Measurements from ENCODE around the gene BCL6. TPM values are rescaled to one million over a fixed set of nuclear protein-coding genes. Genes with fewer than 3 reads are reported as not detected.
A peak's percentile ranks its signal among the peaks of the same experiment; 100 is the strongest.

Gene BCL6
- total RNA-seq, 1 experiment from 2014 or later: 10.4 TPM

DNA sequence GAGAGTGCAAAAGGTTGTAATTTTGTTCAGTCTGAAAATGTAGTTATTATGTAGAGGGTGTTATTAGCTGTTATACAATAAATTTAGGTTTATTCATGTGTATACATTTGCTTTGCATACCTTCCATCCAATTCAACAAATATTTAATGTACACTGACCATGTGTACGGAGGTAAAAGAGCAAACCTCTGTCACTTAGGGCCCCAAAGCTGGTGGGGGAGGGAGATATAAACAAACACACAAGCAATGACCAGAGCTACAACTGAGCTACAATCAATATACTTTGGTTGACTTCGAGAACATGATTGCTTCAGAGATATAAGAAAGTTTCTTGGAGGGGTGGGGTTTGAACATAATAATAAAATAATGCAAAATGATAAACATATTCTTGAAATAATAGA lies 17.5 kb upstream of the BCL6 start:
- DNase-seq (ENCODE audit: low read depth): no peak

DNA sequence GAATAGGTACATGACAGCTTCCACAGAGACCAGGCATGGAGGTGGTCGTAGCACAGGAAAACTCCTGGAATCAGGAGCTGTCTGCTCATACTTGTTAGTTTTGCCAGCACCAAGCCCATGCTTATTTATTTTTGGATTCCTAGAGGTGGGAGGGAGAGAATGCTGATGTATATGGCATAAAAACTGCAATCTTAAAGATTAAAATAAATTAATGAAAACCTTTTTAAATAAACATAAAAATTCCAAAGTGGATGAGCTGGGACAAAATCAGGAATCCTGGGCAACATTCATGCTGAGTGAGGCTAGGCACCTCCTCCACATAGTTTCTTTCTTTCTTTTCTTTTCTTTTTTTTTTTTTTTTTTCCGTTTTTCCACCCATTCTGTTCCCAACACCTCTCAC lies 14.3 kb upstream of the BCL6 start:
- DNase-seq (ENCODE audit: low read depth): no peak

DNA sequence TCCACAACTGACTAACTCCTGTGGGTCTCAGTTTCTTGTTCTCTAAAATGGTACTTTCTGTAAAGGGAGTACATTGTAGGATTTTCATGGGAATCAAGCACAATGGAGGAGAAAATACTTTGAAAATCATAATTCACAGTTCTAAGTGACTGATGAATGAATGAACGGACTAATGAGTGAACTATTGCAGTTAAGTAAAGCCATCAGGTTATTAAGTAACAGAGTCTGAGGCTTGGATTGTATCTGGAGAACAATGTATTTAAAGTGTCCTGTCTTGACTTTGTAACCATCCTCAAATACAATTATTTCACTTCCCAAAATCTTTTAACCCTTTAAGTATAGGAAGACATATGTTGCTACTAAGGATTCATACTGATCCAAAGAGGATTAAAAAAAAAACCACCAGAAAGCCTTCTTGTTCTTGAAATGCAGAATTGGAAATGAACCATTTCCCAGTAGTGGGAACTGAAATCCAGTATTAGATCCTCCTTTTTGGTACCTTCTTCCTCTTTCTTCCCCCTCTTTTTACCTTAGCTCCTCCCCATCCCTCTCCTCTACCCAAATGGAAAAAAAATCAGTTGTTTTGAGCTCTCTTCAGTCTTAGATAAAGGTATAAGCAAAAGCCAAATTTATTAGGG lies 13.2 kb upstream of the BCL6 start:
- DNase-seq (ENCODE audit: low read depth): no peak

DNA sequence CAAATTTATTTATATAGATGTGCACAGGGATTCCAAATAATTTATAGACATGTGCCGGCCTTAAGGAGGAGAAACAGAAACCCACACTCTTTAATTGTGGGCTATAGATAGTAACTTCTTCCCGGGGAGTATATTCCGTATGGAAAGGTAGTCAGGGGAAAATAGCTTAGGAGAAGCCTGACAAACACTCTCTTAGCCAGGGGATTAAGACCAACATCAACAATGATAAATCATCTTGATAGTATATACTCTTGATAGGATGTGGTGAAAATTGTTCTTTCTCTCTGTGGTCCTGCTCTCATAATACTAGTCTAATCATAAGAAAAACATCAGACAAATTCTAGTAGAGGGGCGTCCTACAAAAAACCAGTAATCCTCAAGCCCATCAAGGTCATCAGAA lies 8.2 kb upstream of the BCL6 start:
- no peak for DNase-seq (ENCODE audit: low read depth)

DNA sequence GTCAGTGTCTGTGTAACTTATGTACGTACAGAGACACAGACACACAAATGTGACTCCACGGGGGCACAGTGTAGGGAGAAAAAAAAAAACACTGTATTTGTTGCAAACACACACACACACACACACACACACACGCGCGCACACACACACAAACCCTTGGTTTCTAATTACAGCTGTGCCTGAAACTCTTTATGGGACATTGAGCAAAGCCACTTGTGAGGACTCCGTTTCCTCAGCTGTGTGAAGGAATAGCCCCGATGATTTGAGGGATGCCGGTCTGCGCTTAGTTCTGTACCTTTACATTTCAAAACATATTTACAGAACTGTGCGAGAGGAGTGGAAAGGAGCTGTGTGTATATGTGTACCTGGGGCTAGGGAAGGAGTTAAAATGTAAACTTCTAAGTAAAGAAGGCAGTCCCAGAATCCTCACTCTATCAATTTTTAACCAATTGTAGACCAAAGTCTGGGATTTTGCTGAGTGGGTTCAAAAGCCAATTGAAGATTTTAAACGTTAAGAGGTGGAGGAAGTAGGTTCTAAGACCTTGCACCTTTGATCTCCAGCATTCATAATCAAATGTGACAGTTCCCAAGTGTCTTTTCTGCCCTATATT lies 5.3 kb upstream of the BCL6 start:
- DNase-seq (ENCODE audit: low read depth): no peak

DNA sequence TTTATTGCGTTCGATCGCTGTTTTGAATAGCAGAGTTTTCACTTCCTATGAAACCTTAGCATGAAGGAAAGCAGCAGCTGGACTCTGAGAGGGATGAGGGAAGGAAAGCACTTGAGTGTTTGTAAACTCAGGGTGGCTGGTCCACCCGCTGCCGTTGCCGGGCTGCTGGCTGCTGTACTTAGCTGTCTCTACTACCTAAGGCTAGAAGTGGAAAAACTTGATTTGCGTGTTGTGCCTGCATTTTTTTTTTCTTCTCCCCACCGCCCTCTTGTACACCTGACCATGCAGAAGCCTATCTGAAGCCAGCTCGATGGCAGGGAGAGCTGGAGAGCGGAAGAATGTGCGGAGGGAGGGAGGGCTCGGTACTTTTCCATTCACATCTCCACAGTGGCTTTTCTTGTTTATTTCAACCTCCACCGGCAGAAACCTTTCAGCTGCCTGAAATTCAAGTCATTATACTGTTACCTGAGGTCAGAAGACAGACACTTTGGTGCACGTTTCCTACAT lies 4.8 kb upstream of the BCL6 start:
- no peak for DNase-seq (ENCODE audit: low read depth)

DNA sequence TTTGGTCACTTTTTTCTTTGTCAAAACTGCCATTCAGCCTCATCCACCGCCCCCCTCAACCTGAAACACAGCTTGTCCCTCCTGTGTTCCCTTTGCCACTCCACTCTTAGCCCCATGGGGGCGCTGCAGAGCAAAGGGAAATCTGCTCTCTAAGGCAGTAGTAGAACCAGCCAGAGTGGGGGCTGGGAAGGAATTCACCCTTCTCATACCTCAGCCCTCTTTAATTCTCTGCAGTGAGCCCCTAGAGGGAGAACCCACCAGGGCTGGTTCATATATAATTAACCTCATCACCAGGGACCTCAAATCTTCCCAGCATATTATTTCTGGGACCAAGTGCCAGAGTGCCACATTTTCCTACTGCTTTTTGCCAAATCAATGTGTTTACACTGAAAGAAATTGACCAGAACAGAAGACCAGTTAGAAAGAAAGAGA lies 2.8 kb upstream of the BCL6 start:
- peak; percentile 81 for DNase-seq (ENCODE audit: low read depth)

DNA sequence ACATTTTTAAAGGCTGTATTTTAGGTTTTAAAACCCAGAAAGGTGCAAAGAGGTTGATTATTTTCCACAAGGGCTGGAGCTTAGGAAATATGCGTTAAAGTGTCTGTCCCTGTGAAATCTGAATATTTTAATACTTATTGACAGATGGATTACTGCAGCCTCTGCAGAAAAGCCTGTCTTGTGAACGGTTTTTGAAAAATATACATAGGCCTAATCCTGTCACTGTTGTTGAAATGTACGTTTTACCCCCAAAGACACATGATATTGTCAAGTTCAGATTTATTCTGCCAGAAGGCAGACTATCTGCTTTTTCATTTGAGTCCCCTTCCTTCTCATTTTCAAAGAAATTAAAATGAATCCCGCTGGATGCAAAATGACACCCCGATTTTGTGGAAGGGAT lies 2.2 kb upstream of the BCL6 start:
- no peak for DNase-seq (ENCODE audit: low read depth)

DNA sequence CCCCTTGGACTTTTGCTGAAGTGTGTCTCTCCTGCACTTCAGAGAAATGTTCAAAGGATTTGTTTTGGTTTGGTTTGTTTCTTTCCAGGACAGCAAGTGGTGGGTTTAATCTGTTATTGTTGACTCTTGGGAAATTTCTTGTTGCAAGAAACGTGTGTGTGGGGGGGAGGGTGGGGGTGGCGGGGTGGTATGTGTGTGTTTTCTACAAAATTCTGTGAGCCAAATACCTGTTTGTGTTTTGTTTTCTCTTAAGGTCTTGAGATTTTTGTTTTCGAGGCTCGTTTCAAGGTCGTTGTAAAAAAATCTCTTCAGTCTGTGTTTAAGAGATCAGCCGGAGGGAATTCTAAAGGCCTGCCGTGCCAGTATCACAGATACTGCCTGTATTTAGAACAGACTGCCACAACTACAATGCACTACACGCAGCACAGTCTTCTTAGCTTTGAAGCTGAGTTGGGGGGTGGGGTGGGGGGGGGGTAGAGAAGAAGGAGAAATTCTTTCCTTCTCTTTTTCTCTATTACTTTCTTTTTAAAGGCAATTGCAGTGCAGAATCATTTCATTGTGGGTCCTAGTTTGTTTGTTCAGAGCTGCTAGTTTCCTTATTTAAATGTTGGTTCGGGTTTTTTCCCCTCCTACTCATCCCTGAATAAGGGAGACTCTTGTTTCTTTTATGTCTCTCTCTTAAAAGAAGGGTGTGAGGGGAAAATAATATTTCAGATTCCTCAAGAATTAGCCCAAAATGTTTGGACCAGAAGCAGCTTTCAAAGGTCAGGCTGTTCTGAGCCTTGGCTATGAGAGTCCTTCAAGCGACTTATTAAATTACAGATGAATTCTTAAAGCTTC lies 1.4 kb upstream of the BCL6 start:
- no peak for DNase-seq (ENCODE audit: low read depth)

DNA sequence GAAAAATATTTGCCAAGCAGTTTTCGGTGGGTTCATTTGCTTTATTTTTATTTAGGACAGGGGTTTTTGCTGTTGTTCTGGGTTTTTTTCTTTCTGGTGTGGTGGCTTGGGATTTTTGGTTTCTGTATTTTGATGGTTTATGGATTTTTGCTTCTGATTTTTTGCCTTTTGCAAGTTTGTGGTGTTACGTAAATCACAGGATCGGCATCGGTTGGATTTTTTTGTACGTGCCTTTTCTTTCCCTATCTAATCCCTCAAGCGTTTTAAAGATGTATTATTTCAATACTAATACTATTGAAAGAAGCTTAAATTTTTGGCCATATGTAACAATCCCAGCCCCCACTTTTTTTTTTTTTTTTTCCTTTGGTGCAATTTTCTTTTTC lies 782 bp upstream of the BCL6 start:
- DNase-seq (ENCODE audit: low read depth): peak; percentile 30

DNA sequence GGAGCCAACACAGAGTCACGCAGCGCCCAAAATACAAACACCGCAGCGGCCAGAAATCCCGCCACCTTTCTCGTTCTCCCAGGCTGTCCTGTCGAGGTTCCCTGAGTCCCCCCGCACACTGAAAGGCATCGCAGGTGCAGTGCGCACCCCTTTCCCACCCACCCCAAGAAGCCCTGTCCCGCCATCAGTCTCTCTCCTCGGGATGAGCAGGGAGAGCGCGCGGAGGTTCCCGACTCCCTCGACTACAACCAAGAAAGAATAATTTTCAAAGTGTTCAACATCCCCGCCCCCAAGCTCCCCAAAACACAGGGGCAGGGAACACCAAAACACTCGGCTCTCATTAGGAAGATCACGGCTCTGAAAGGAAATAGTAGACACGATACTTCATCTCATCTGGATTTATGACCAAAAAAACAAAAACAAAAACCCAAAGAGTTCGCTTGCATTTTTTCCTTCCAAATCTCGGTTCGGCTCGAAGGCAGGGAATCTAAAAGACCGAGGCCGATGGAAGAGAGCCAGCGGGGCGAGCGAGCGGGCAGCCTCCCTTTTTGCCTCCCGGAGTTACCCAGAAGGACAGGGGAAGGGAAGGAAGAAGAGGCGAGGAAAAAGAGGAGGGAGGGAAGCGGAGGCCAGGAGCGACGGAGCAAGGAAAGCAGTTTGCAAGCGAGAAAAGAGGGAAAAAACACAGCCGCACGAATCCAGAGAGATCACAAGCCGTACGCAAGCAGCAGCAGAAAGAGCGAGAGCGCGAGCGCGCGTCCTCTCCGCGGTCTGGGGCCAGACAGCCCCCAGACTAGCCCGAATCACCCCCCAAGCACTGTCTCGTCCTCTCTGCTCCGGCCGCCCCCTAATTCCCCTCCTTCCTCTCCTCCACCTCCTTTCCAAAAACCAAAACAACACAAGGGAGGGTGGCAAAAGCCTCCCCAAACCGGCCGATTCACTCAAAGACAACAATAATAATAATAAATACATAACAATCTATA lies 808 bp downstream of the BCL6 start:
- DNase-seq (ENCODE audit: low read depth): peak; percentile 55

DNA sequence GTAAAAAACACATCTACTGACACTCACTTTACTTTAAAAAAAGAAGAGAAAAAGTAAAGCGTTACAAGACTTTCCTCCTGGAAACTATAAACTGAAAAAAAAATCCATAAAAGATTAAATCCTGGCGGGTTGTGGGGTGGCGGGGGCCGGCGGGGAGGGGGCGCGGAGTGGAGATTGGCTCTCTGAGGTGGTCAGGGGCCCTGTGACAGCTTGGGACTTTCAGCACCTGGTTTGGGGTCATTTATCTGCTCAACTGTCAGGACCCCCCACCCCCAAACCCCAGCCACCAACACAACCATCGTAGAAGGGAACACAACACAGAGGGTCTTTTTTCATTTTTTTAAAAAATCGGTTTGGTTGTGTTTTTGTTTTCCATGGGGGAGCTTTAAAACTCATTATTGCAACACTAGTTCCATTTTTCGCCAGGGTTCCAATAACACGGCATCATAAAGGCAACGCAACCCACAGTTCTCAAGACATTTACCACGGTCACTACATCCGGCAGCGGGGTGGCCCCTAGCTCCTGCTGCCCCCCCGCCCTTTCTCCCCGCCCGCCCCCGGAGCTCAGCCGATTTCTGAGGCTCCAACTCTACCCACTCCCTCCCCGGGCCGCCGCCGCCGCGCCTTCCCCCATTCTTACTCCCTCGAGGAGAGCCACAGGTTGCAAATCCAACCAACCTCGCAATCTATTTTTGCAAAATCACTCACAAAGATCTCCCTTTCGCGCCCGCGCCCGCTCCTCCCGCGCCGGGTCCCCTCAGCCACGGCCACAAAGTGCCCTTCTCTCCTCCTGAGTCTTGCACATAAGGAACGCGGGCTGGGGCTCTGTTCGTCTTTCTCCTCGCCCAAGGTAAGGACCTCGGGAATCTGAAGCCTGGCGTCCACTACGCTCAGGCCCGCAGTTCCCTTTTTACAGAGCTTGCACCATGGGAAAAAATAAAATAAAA lies 1.8 kb downstream of the BCL6 start:
- peak; percentile 39 for DNase-seq (ENCODE audit: low read depth)

DNA sequence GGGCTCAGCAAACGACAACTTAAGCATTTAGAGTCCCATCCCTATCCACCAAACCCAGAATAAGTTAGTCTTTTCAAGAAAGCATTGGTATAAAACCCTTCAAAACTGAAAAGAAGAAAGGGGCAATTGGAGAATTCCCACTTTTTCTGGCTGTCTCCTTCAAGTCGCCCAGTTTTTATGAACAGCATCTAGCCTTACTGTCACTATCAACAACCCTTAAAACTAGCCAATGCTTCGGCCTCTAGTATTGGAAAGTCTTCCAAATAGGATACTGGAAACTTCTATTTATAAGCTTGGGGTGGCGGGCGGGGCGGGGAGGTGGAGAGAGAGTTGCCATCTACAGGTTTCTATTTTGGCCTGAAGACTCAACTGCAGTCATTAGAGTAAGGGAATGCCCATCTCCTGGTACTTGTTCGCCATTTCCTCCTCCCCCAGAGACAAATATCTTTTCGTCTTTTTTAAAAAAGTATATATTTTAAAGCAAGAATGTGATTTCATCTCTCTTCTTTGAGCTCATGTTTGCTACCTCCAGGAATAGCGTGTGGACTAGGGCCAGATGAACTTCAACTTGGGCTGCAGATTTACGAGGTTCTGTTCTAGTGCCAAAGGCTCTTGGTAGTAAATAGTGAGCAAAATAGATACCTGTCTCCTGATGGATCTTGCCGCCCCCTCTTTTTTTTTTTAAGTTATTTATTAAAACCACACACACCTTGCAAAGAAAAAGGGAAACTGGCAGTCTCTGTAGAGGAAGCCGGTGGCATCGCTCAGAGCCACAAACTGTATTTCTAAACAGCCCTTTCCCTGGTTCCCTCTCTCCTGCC lies 2.7 kb downstream of the BCL6 start:
- no peak for DNase-seq (ENCODE audit: low read depth)

DNA sequence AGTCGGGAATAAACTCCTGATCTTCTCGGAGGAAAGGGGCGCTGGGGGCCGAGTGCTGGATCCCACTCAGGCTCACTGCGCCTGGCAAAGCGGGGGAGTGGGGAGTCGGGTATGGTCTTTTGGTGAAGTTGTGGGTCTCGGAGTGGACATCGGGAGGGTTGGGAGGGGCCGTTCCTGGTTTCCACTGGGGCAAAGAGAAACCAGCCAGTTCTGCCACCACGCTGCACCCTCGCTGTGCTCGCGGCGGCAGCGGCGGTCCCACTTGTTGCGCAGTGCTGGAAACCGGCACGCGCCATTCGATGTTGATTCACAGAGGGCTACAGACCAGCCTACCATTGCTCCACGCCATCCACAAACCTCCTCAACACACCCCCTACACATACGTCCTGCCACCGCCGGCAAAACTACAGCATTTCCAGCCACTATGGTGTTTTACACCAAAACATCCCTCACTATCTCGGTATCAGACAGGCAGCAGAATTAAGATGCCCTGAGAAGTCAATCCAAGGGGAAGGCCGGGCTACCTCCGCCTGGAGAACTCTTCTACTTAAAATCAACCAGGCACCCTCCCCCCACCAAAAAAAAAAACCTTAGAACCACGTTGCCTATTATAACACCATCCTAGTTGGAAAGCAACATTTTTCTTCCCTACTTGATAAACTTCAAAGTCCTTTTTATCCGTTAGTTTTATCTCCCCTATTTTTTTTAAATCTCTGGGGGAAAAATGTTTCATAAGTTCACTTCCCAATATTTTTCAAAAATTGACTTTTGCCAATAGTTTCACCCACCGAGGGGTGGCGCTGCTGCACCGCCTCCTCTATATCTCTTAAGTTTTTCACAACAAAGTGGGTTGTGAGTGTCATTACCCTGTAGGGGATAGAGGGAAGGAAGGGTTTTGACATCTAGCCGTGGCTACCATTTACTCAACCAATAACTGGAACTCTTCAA lies 3.6 kb downstream of the BCL6 start:
- peak; percentile 63 for DNase-seq (ENCODE audit: low read depth)

DNA sequence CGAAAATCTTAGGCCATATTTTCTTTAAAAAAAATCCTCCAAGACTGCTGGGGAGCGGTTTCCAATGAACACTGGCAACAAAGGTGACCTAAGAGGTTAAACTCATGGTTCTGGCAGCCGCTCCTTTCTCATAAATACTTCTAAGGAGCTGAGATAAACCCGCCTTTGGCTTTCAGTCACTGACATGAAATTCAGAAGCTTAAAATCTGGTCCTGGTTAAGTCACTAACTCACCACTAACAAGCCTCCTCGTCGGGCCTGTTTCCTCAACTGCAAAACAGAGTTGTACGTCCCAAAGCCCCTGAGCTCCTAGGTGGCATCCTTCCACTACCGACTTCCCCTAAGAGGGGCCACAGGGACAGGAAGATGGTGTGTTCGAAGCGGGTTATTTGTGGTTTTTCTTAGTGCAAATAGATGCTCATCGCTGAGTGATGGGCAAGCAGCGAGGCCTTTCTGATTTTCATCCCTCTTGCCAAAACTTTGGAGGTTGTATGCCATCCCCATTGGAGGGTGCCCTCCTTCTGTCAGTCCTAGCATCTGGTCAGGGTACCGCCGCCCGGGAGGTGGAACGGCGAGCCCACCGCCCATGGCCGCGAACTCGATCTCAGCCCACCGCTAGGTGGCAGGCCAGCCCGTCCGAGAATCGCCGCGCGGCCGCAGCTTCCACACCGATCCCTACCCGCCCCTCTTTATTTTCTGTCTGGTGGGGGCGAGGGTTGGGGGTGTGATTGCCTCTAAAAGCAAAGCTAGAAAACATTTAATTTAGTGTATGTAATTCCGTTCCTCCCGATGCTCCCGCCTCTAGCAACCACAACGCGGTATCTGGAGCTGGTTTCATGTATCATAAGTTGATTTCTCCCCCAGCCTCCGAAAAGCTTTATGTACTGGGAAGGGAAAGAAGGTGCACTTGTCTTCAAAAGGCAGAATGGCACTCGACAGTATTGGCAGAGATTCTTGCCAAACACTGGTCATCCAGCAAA lies 4.6 kb downstream of the BCL6 start:
- peak; percentile 46 for DNase-seq (ENCODE audit: low read depth)

DNA sequence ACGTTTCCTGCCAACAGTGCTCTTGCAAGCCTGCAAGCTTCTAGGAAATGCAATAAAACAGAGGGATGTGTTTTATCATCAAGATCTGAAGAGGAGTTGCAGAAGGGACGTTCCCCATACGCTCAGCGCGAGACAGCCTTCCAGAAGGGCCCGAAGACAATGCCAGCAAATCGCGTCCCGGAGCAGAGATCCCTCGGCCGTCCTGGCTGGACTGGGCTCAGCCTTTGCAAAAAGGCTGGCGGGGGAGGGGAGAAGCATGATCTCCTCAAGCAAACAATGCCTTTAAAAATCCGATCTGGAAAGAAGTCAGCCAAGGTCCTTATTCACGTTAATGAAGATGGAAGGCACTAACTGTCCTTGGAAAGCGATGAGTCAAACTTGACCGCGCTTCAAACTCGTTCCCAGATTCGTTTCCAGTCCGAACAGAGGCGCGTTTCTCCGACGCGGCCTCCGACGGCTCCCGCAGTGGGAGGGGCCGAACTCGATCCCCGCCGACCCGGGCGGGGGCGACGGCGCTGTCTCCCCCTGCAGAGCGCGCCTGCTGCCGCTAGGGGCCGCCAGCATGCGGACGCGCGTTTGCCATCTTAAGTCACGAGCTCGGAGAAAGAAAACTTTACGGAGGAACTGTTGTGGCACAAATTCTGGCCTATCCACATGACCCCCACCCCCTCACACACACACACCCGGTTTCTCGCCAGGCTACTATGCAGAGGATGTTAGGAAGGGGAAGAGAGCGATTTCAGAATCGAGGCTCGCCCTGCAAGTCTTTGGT lies 5.5 kb downstream of the BCL6 start:
- DNase-seq (ENCODE audit: low read depth): peak; percentile 88

Data from HT1080 (cell line).